Panc1 (cell line): ENCODE measurements around the gene SLC44A1. TPM values are rescaled to one million over a fixed set of nuclear protein-coding genes. Genes with fewer than 3 reads are reported as not detected.

Source experiments
- ATAC-seq: fragments of 200-7000 bp; cut with Tn5 transposase; 2 replicates; pipeline ENCODE4 v1.9.1; 2020; ENCODE audit warnings: mild to moderate bottlenecking, moderate library complexity
- BruUV-seq: library from RNA; stranded (reverse); fragments of 400-500 nt; replicated peaks from 2 replicates; lab custom pipeline; 2021; lab: Mats Ljungman, UMichigan
- CTCF ChIA-PET: fragments of 300-600 bp; sonication (Branson Sonifier 250); formaldehyde crosslinking; loops from one replicate; lab custom pipeline; 2022; ENCODE audit warnings: antibody characterized with exemption; lab: Charles Lee
- POLR2A ChIA-PET: fragments of 300-600 bp; sonication (Branson Sonifier 250); formaldehyde crosslinking; loops from one replicate; lab custom pipeline; 2022; ENCODE audit warnings: antibody characterized with exemption; lab: Charles Lee
- DNase-seq: peaks from one replicate; pipeline ENCODE4 v3.0.0-alpha.2; 2010; ENCODE audit warnings: low read depth, low spot score
- H3K27ac ChIP-seq: 2 replicates; pipeline ENCODE4 v1.5.1; 2011; ENCODE audit warnings: mild to moderate bottlenecking, low read length, inconsistent platforms
- H3K27me3 ChIP-seq: fragments of 200-500 bp; sonication (Bioruptor generic); 2 replicates; pipeline ENCODE4 v1.6.0; 2014; ENCODE audit warnings: low read length, inconsistent platforms; ENCODE audit not compliant: control insufficient read depth, insufficient read depth
- H3K36me3 ChIP-seq: fragments of 200-500 bp; sonication (Bioruptor generic); 2 replicates; pipeline ENCODE4 v1.5.1; 2014; ENCODE audit warnings: inconsistent platforms, mild to moderate bottlenecking, low read length, moderate library complexity; ENCODE audit not compliant: control insufficient read depth, insufficient read depth
- H3K4me1 ChIP-seq: 2 replicates; pipeline ENCODE4 v1.5.1; 2011; ENCODE audit warnings: inconsistent platforms, mild to moderate bottlenecking, low read length, moderate library complexity; ENCODE audit not compliant: control insufficient read depth, insufficient read depth
- H3K4me3 ChIP-seq, 2 experiments: 2 replicates each; pipeline ENCODE4 v1.5.1; 2011 to 2012; ENCODE audit warnings: low read depth in 2 of 2, low read length in 2 of 2, mild to moderate bottlenecking in 2 of 2, inconsistent platforms in 1 of 2, moderate library complexity in 1 of 2
- H3K9me3 ChIP-seq: fragments of 200-500 bp; sonication (Bioruptor generic); 2 replicates; pipeline ENCODE4 v1.5.1; 2014; ENCODE audit warnings: low read depth, mild to moderate bottlenecking, inconsistent platforms, low read length, moderate library complexity; ENCODE audit not compliant: control insufficient read depth, insufficient read depth
- POLR2AphosphoS5 ChIP-seq: IDR thresholded peaks from 2 replicates; pipeline ENCODE4 v1.6.1; 2012; ENCODE audit warnings: mild to moderate bottlenecking, low read depth, low read length, moderate library complexity
- SIN3A ChIP-seq: IDR thresholded peaks from 2 replicates; pipeline ENCODE4 v1.6.1; 2012; ENCODE audit warnings: low read depth, mild to moderate bottlenecking, low read length, moderate library complexity, borderline replicate concordance; ENCODE audit not compliant: insufficient read depth
- TCF7L2 ChIP-seq: IDR thresholded peaks from 2 replicates; pipeline ENCODE4 v1.6.1; 2011; ENCODE audit warnings: mild to moderate bottlenecking, low read depth, low read length, inconsistent platforms
- in situ Hi-C: cut with HindIII; loops from 2 replicates; pipeline ENCODE4 v1.10.0; 2016; ENCODE audit warnings: low sequenced_read_pairs, low pct_unique_long_range_greater_than_20kb
- intact Hi-C: fragments of 100-400 bp; cut with micrococcal nuclease; formaldehyde crosslinking; loops from one replicate; pipeline ENCODE4 v1.10.0; 2022; ENCODE audit not compliant: unreplicated experiment
- total RNA-seq: library from RNA; stranded (reverse); gene quantifications from one replicate; pipeline ENCODE4 v1.2.1, GENCODE V29; 2021; ENCODE audit not compliant: unreplicated experiment
- TF ChIP-seq, protein P1 (sequence below): fragments of 450-650 bp; IDR thresholded peaks from 2 replicates; pipeline ENCODE4 v1.5.1; 2017; ENCODE audit warnings: mild to moderate bottlenecking
- TF ChIP-seq, protein P2 (sequence below), 2 experiments: IDR thresholded peaks; 2 replicates each; pipeline ENCODE4 v1.6.1; 2011 to 2012; ENCODE audit warnings: low read depth in 2 of 2, control low read depth in 1 of 2, low read length in 1 of 2, mild to moderate bottlenecking in 1 of 2, moderate library complexity in 1 of 2; ENCODE audit not compliant: insufficient read depth in 1 of 2

SLC44A1 gene
- total RNA-seq, 1 experiment from 2014 or later: 8.7 TPM

DNA sequence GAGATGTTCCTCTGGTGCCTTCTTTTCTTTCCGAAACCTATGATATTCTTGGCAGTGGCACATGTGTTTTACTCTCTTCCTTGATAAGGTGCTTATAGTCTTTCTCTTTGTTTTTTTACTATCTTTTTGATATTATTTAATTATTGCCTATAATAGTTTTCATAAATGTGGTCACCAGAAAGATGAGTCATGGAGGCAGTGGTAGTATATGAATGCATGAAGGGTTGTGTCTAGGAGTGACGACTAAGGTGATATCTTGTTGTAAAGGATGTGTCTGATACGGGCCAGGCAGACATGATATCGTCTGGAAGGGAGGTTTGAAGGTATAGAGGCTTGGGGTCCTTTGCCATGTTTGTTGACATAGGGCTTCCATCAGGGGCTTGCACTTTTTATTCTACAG, 36.8 kb downstream of the SLC44A1 start:
- Histone ChIP-seq H3K4me1 (no peaks in the 10 kb centered on the region), H3K9me3 (no peaks in the 10 kb centered on the region), H3K27me3 (no peaks in the 10 kb centered on the region), H3K36me3 (no peaks in the 10 kb centered on the region), H3K4me3 (no peak overlapping the region), H3K27ac (no peak overlapping the region)
- BruUV-seq: no TSS peak
- DNase-seq (no peak), ATAC-seq (no peak)
- TF ChIP-seq SIN3A (no peak), TCF7L2 (no peak), POLR2AphosphoS5 (no peak)
- TF ChIP-seq, protein P1, sequence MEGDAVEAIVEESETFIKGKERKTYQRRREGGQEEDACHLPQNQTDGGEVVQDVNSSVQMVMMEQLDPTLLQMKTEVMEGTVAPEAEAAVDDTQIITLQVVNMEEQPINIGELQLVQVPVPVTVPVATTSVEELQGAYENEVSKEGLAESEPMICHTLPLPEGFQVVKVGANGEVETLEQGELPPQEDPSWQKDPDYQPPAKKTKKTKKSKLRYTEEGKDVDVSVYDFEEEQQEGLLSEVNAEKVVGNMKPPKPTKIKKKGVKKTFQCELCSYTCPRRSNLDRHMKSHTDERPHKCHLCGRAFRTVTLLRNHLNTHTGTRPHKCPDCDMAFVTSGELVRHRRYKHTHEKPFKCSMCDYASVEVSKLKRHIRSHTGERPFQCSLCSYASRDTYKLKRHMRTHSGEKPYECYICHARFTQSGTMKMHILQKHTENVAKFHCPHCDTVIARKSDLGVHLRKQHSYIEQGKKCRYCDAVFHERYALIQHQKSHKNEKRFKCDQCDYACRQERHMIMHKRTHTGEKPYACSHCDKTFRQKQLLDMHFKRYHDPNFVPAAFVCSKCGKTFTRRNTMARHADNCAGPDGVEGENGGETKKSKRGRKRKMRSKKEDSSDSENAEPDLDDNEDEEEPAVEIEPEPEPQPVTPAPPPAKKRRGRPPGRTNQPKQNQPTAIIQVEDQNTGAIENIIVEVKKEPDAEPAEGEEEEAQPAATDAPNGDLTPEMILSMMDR: no peak
- TF ChIP-seq, protein P2, sequence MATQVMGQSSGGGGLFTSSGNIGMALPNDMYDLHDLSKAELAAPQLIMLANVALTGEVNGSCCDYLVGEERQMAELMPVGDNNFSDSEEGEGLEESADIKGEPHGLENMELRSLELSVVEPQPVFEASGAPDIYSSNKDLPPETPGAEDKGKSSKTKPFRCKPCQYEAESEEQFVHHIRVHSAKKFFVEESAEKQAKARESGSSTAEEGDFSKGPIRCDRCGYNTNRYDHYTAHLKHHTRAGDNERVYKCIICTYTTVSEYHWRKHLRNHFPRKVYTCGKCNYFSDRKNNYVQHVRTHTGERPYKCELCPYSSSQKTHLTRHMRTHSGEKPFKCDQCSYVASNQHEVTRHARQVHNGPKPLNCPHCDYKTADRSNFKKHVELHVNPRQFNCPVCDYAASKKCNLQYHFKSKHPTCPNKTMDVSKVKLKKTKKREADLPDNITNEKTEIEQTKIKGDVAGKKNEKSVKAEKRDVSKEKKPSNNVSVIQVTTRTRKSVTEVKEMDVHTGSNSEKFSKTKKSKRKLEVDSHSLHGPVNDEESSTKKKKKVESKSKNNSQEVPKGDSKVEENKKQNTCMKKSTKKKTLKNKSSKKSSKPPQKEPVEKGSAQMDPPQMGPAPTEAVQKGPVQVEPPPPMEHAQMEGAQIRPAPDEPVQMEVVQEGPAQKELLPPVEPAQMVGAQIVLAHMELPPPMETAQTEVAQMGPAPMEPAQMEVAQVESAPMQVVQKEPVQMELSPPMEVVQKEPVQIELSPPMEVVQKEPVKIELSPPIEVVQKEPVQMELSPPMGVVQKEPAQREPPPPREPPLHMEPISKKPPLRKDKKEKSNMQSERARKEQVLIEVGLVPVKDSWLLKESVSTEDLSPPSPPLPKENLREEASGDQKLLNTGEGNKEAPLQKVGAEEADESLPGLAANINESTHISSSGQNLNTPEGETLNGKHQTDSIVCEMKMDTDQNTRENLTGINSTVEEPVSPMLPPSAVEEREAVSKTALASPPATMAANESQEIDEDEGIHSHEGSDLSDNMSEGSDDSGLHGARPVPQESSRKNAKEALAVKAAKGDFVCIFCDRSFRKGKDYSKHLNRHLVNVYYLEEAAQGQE (IDR thresholded peaks at IDR 0.05; ENCODE audit: insufficient read depth in 1 of 2, low read depth in 2 of 2, low read length in 1 of 2): no peak
- POLR2A ChIA-PET: no interaction called here
- CTCF ChIA-PET: no interaction called here
- intact Hi-C loops (no loop called here), in situ Hi-C loops (no loop called here)

DNA sequence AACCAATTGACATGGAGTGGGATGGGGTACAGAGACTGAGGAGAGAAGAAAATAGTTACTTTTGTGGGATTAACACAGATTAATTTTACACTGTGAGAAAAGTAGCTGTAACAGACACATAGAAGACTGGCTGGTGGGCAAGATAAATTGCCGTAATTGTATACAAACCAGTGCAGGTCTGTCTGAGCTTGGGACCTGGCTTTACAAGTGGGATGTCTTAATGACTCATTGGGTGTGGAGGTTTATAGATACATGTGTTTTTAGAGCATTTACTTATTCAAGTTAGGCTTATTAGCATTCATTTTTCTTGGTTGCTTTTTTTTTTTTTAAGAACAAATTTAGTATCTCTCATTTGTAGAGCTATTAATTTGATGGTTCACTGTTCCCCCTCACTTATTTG, 37.5 kb downstream of the SLC44A1 start:
- no peaks in the 10 kb centered on the region for H3K27me3 ChIP-seq
- no peaks in the 10 kb centered on the region for H3K36me3 ChIP-seq
- ChIA-PET CTCF (no interaction called here), POLR2A (no interaction called here)
- BruUV-seq: no TSS peak
- intact Hi-C loops: no loop called here
- DNase-seq (no peak), ATAC-seq (no peak)
- no peak overlapping the region for H3K4me3 ChIP-seq
- in situ Hi-C loops: no loop called here
- H3K9me3 ChIP-seq: no peaks in the 10 kb centered on the region
- no peak overlapping the region for H3K27ac ChIP-seq
- no peaks in the 10 kb centered on the region for H3K4me1 ChIP-seq
- TF ChIP-seq, protein P2 (IDR thresholded peaks at IDR 0.05; ENCODE audit: insufficient read depth in 1 of 2, low read depth in 2 of 2, low read length in 1 of 2): no peak
- no peak for TF ChIP-seq TCF7L2
- no peak for TF ChIP-seq POLR2AphosphoS5
- TF ChIP-seq SIN3A: no peak
- TF ChIP-seq, protein P1: no peak
